Osteocyte (in vitro differentiated cells): ENCODE data around the gene TESK2. TPM values are rescaled to one million over a fixed set of nuclear protein-coding genes. Genes with fewer than 3 reads are reported as not detected.
A peak's percentile ranks its signal among the peaks of the same experiment; 100 is the strongest.

Experiments
- DNase-seq: peaks from one replicate; pipeline ENCODE4 v3.0.0; 2021; ENCODE audit warnings: mixed read lengths; ENCODE audit not compliant: unreplicated experiment; ENCODE audit errors: extremely low spot score
- H3K27ac Mint-ChIP-seq: one replicate; pipeline ENCODE4 v1.8.0; 2021; ENCODE audit warnings: mild to moderate bottlenecking, mixed read lengths; ENCODE audit not compliant: unreplicated experiment
- H3K27me3 Mint-ChIP-seq: one replicate; pipeline ENCODE4 v1.8.0; 2021; ENCODE audit warnings: mixed read lengths; ENCODE audit not compliant: unreplicated experiment
- H3K36me3 Mint-ChIP-seq: one replicate; pipeline ENCODE4 v1.8.0; 2021; ENCODE audit warnings: mixed read lengths; ENCODE audit not compliant: unreplicated experiment
- H3K4me1 Mint-ChIP-seq: one replicate; pipeline ENCODE4 v1.8.0; 2021; ENCODE audit warnings: mixed read lengths; ENCODE audit not compliant: unreplicated experiment
- H3K4me3 Mint-ChIP-seq: one replicate; pipeline ENCODE4 v1.8.0; 2021; ENCODE audit warnings: mild to moderate bottlenecking, moderate library complexity, mixed read lengths; ENCODE audit not compliant: unreplicated experiment
- H3K9me3 Mint-ChIP-seq: one replicate; pipeline ENCODE4 v1.8.0; 2021; ENCODE audit warnings: mixed read lengths; ENCODE audit not compliant: unreplicated experiment
- CTCF ChIP-seq: fragments of 200-600 bp; sonication (generic); IDR thresholded peaks from 2 replicates; pipeline ENCODE4 v1.5.0; 2021; ENCODE audit warnings: antibody characterized with exemption, mild to moderate bottlenecking, moderate library complexity
- total RNA-seq: library from RNA; stranded (reverse); gene quantifications from 2 replicates; pipeline ENCODE4 v1.2.1, GENCODE V29; 2021

Gene TESK2
- total RNA-seq, 1 donor from 2014 or later: 2.7 TPM

- Mint-ChIP-seq H3K4me1 (peaks cover 13% of the 10 kb centered on the region), H3K36me3 (no peaks in the 10 kb centered on the region), H3K27me3 (no peaks in the 10 kb centered on the region), H3K27ac (no peak overlapping the region), H3K9me3 (no peaks in the 10 kb centered on the region), H3K4me3 (no peak overlapping the region)
- DNase-seq: peak; percentile 38
- no peak for TF ChIP-seq CTCF
Measured at GRCh38 chr1:45306319-45306718, 184.6 kb downstream of the TESK2 start.

GRCh38 chr1:45305231-45305630 lies 185.7 kb downstream of the TESK2 start:
- Mint-ChIP-seq H3K27me3 (no peaks in the 10 kb centered on the region), H3K36me3 (no peaks in the 10 kb centered on the region), H3K4me1 (peaks cover 13% of the 10 kb centered on the region), H3K9me3 (no peaks in the 10 kb centered on the region), H3K4me3 (peak overlapping the region; percentile 51), H3K27ac (no peak overlapping the region)
- no peak for TF ChIP-seq CTCF
- DNase-seq: peak; percentile 32

- H3K36me3 Mint-ChIP-seq: no peaks in the 10 kb centered on the region
- no peaks in the 10 kb centered on the region for H3K27me3 Mint-ChIP-seq
- H3K4me3 Mint-ChIP-seq: peak overlapping the region; percentile 92
- peak overlapping the region; percentile 91 for H3K27ac Mint-ChIP-seq
- no peak for TF ChIP-seq CTCF
- peak; percentile 71 for DNase-seq
- H3K9me3 Mint-ChIP-seq: no peaks in the 10 kb centered on the region
- H3K4me1 Mint-ChIP-seq: peaks cover 13% of the 10 kb centered on the region
Measured at GRCh38 chr1:45304311-45305081, 186.5 kb downstream of the TESK2 start.

GRCh38 chr1:45303520-45304310 lies 187.2 kb downstream of the TESK2 start:
- Mint-ChIP-seq H3K4me3 (peak overlapping the region; percentile 92), H3K9me3 (no peaks in the 10 kb centered on the region), H3K4me1 (peaks cover 13% of the 10 kb centered on the region), H3K27me3 (no peaks in the 10 kb centered on the region), H3K27ac (peak overlapping the region; percentile 96), H3K36me3 (no peaks in the 10 kb centered on the region)
- peak; percentile 56 for TF ChIP-seq CTCF
- peak; percentile 98 for DNase-seq
